ENCODE data around the gene ACTL7B.
A peak's percentile ranks its signal among the peaks of the same experiment; 100 is the strongest.
"Not testable (repeated sequence)": the region's sequence is repeated elsewhere in the genome, so short reads cannot be mapped to it uniquely, and the experiment has no call there.

The ACTL7B gene

GRCh38 chr9:108854641-108855528 lies 901 bp downstream of the ACTL7B start:
- H3K4me1 ChIP-seq (ENCODE audit: control insufficient read depth, insufficient read depth, low read length), result peaks cover 3% of the 10 kb centered on the region
- no peaks in the 10 kb centered on the region for H3K9me3 ChIP-seq (ENCODE audit: control insufficient read depth, low read length)
- H3K27me3 ChIP-seq (replicated peaks; ENCODE audit: control insufficient read depth, insufficient read depth, low read length), result peaks cover 23% of the 10 kb centered on the region
- no peak overlapping the region for H3K9ac ChIP-seq (ENCODE audit: low read length)
- DNase-seq (ENCODE audit: low read depth), result no peak
- H3K4me3 ChIP-seq (ENCODE audit: low read length), result no peak overlapping the region
- H3K36me3 ChIP-seq (ENCODE audit: control insufficient read depth, insufficient read depth, low read length, severe bottlenecking), result no peaks in the 10 kb centered on the region

- H3K9me3 ChIP-seq (ENCODE audit: control insufficient read depth, low read length), result no peaks in the 10 kb centered on the region
- H3K36me3 ChIP-seq (ENCODE audit: control insufficient read depth, insufficient read depth, low read length, severe bottlenecking), result no peaks in the 10 kb centered on the region
- no peak overlapping the region for H3K9ac ChIP-seq (ENCODE audit: low read length)
- H3K27me3 ChIP-seq (replicated peaks; ENCODE audit: control insufficient read depth, insufficient read depth, low read length), result peaks cover 23% of the 10 kb centered on the region
- DNase-seq (ENCODE audit: low read depth), result no peak
- H3K4me3 ChIP-seq (ENCODE audit: low read length), result no peak overlapping the region
- H3K4me1 ChIP-seq (ENCODE audit: control insufficient read depth, insufficient read depth, low read length), result peaks cover 7% of the 10 kb centered on the region
Measured at GRCh38 chr9:108854094-108854493, 1.7 kb downstream of the ACTL7B start.

- H3K9me3 ChIP-seq (ENCODE audit: control insufficient read depth, low read length), result no peaks in the 10 kb centered on the region
- H3K4me1 ChIP-seq (ENCODE audit: control insufficient read depth, insufficient read depth, low read length), result peaks cover 3% of the 10 kb centered on the region
- no peak overlapping the region for H3K4me3 ChIP-seq (ENCODE audit: low read length)
- peaks cover 23% of the 10 kb centered on the region for H3K27me3 ChIP-seq (replicated peaks; ENCODE audit: control insufficient read depth, insufficient read depth, low read length)
- H3K9ac ChIP-seq (ENCODE audit: low read length), result no peak overlapping the region
- H3K36me3 ChIP-seq (ENCODE audit: control insufficient read depth, insufficient read depth, low read length, severe bottlenecking), result no peaks in the 10 kb centered on the region
- DNase-seq (ENCODE audit: low read depth), result no peak
Measured at GRCh38 chr9:108852079-108852478, 3.7 kb downstream of the ACTL7B start.

- H3K4me3 ChIP-seq (ENCODE audit: low read length), result no peak overlapping the region
- H3K36me3 ChIP-seq (ENCODE audit: control insufficient read depth, insufficient read depth, low read length, severe bottlenecking), result no peaks in the 10 kb centered on the region
- H3K4me1 ChIP-seq (ENCODE audit: control insufficient read depth, insufficient read depth, low read length), result peaks cover 3% of the 10 kb centered on the region
- no peak for DNase-seq (ENCODE audit: low read depth)
- H3K9me3 ChIP-seq (ENCODE audit: control insufficient read depth, low read length), result no peaks in the 10 kb centered on the region
- no peak overlapping the region for H3K9ac ChIP-seq (ENCODE audit: low read length)
- H3K27me3 ChIP-seq (replicated peaks; ENCODE audit: control insufficient read depth, insufficient read depth, low read length), result peaks cover 23% of the 10 kb centered on the region
Measured at GRCh38 chr9:108851138-108851537, 4.6 kb downstream of the ACTL7B start.

GRCh38 chr9:108850293-108850897 lies 5.4 kb downstream of the ACTL7B start:
- no peak overlapping the region for H3K4me3 ChIP-seq (ENCODE audit: low read length)
- H3K4me1 ChIP-seq (ENCODE audit: control insufficient read depth, insufficient read depth, low read length), result peaks cover 3% of the 10 kb centered on the region
- H3K36me3 ChIP-seq (ENCODE audit: control insufficient read depth, insufficient read depth, low read length, severe bottlenecking), result no peaks in the 10 kb centered on the region
- DNase-seq (ENCODE audit: low read depth), result peak; percentile 56
- H3K9me3 ChIP-seq (ENCODE audit: control insufficient read depth, low read length), result no peaks in the 10 kb centered on the region
- peaks cover 23% of the 10 kb centered on the region for H3K27me3 ChIP-seq (replicated peaks; ENCODE audit: control insufficient read depth, insufficient read depth, low read length)
- H3K9ac ChIP-seq (ENCODE audit: low read length), result no peak overlapping the region

- H3K4me1 ChIP-seq (ENCODE audit: control insufficient read depth, insufficient read depth, low read length), result peaks cover 14% of the 10 kb centered on the region
- not testable (repeated sequence) for H3K9ac ChIP-seq (ENCODE audit: low read length); H3K36me3 ChIP-seq (ENCODE audit: control insufficient read depth, insufficient read depth, low read length, severe bottlenecking); H3K4me3 ChIP-seq (ENCODE audit: low read length); DNase-seq (ENCODE audit: low read depth); H3K9me3 ChIP-seq (ENCODE audit: control insufficient read depth, low read length)
- peaks cover 20% of the 10 kb centered on the region for H3K27me3 ChIP-seq (replicated peaks; ENCODE audit: control insufficient read depth, insufficient read depth, low read length)
Measured at GRCh38 chr9:108848296-108848695, 7.5 kb downstream of the ACTL7B start.

GRCh38 chr9:108845947-108846346 lies 9.8 kb downstream of the ACTL7B start:
- Histone ChIP-seq H3K36me3 (ENCODE audit: control insufficient read depth, insufficient read depth, low read length, severe bottlenecking) (no peaks in the 10 kb centered on the region), H3K27me3 (replicated peaks; ENCODE audit: control insufficient read depth, insufficient read depth, low read length) (peaks cover 7% of the 10 kb centered on the region), H3K4me1 (ENCODE audit: control insufficient read depth, insufficient read depth, low read length) (peaks cover 14% of the 10 kb centered on the region), H3K9me3 (ENCODE audit: control insufficient read depth, low read length) (no peaks in the 10 kb centered on the region), H3K4me3 (ENCODE audit: low read length) (no peak overlapping the region), H3K9ac (ENCODE audit: low read length) (no peak overlapping the region)
- no peak for DNase-seq (ENCODE audit: low read depth)

- Histone ChIP-seq H3K9ac (ENCODE audit: low read length) (no peak overlapping the region), H3K9me3 (ENCODE audit: control insufficient read depth, low read length) (no peaks in the 10 kb centered on the region), H3K4me3 (ENCODE audit: low read length) (no peak overlapping the region), H3K4me1 (ENCODE audit: control insufficient read depth, insufficient read depth, low read length) (peaks cover 14% of the 10 kb centered on the region), H3K36me3 (ENCODE audit: control insufficient read depth, insufficient read depth, low read length, severe bottlenecking) (no peaks in the 10 kb centered on the region), H3K27me3 (replicated peaks; ENCODE audit: control insufficient read depth, insufficient read depth, low read length) (peaks cover 7% of the 10 kb centered on the region)
- no peak for DNase-seq (ENCODE audit: low read depth)
Measured at GRCh38 chr9:108845507-108845906, 10.3 kb downstream of the ACTL7B start.

GRCh38 chr9:108844856-108845255 lies 10.9 kb downstream of the ACTL7B start:
- H3K4me3 ChIP-seq (ENCODE audit: low read length), result no peak overlapping the region
- DNase-seq (ENCODE audit: low read depth), result no peak

GRCh38 chr9:108844391-108844790 lies 11.4 kb downstream of the ACTL7B start:
- no peaks in the 10 kb centered on the region for H3K9me3 ChIP-seq (ENCODE audit: control insufficient read depth, low read length)
- H3K9ac ChIP-seq (ENCODE audit: low read length), result no peak overlapping the region
- peaks cover 7% of the 10 kb centered on the region for H3K27me3 ChIP-seq (replicated peaks; ENCODE audit: control insufficient read depth, insufficient read depth, low read length)
- no peak overlapping the region for H3K4me3 ChIP-seq (ENCODE audit: low read length)
- peaks cover 11% of the 10 kb centered on the region for H3K4me1 ChIP-seq (ENCODE audit: control insufficient read depth, insufficient read depth, low read length)
- no peaks in the 10 kb centered on the region for H3K36me3 ChIP-seq (ENCODE audit: control insufficient read depth, insufficient read depth, low read length, severe bottlenecking)
- DNase-seq (ENCODE audit: low read depth), result no peak

More at GRCh38 chr9:108844856-108845255, 10.9 kb downstream of the ACTL7B start:
- Histone ChIP-seq H3K9ac (ENCODE audit: low read length) (no peak overlapping the region), H3K4me1 (ENCODE audit: control insufficient read depth, insufficient read depth, low read length) (peaks cover 14% of the 10 kb centered on the region), H3K9me3 (ENCODE audit: control insufficient read depth, low read length) (no peaks in the 10 kb centered on the region), H3K27me3 (replicated peaks; ENCODE audit: control insufficient read depth, insufficient read depth, low read length) (peaks cover 7% of the 10 kb centered on the region), H3K36me3 (ENCODE audit: control insufficient read depth, insufficient read depth, low read length, severe bottlenecking) (no peaks in the 10 kb centered on the region)

GRCh38 chr9:108842610-108843295 lies 13.0 kb downstream of the ACTL7B start:
- Histone ChIP-seq H3K4me1 (ENCODE audit: control insufficient read depth, insufficient read depth, low read length) (peaks cover 11% of the 10 kb centered on the region), H3K27me3 (replicated peaks; ENCODE audit: control insufficient read depth, insufficient read depth, low read length) (peaks cover 7% of the 10 kb centered on the region), H3K9me3 (ENCODE audit: control insufficient read depth, low read length) (no peaks in the 10 kb centered on the region), H3K36me3 (ENCODE audit: control insufficient read depth, insufficient read depth, low read length, severe bottlenecking) (no peaks in the 10 kb centered on the region), H3K4me3 (ENCODE audit: low read length) (no peak overlapping the region), H3K9ac (ENCODE audit: low read length) (no peak overlapping the region)
- no peak for DNase-seq (ENCODE audit: low read depth)

All from adipocyte (in vitro differentiated cells).